Measurements from ENCODE around the gene BNIP5.

BNIP5 gene

DNA sequence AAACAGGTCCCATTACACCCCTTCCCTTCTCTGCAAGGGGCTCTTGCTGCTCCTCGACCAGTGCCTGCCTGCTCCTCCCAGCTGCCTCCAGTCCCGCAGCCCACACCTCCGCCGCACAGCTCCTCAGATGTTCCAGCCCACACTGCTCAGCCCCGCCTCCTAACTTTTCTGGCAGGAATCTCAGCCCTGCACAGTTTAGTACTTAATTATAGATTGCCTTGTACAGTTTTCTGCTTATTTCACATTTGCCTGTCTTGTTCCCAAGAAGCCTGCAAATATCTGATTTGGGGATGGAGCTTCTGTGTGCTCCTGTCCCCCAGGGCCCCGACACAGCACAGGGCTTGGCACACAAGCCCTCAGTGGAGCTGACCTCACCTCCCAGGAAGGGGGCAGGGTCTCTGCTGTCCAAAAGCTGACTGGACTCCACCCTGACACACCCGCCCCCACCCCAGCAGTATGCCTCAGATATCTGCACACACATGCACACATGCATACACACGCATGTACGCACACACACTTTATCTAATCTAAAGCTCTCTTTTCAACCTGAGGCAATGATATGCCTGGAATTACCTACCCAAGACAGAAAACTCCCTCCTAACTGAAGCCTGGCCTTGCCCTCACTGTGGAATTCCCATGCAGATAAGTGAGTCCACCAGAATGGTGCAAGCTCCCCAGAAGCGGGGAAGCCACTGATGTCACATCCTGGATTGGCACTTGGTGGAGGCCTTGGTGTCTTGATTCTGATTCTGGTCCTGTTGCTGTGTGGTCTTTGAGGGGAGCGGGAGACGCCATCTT lies 68.0 kb downstream of the BNIP5 start:
- DNase-seq (ENCODE audit: low read depth) = no peak
- no peak for TF ChIP-seq MYC (IDR thresholded peaks at IDR 0.05; ENCODE audit: low read depth, low read length)
- no peak overlapping the region for H3K4me3 ChIP-seq (ENCODE audit: low read depth, low read length)

DNA sequence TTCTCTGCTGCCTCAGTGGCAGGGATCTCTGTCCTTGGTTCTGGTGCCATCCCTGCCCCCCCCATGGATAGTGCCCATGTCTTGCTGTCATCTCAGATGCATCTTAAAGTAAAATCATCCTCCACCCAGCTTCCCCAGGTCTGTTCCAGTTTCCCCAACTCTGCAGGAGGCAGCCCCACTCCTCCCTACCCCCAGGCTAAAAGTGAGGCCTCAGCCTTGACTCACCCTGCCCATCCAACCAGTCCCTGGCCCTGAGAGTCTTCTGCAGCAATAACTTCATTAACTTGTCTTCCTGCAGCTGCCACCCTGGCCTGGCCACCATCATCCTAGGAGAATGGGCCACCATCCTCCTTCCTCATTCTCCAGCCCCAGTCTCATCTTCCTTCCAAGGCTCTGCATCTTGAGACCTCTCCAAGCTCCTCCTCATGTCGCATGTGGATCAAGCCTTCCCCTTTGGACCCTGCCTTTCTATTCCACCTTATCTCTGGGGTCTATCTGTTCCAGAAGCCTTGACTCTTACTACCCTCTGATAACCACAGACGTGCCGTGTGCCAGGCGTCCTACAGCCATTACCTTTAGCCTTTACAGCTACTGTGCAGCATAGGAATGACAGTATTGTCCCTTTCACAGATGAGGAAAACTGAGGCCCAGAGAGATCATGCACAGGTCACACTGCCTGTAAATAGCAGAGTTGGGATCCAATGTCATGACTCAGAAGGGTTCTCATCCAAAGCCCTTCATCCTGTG lies 68.8 kb downstream of the BNIP5 start:
- DNase-seq (ENCODE audit: low read depth) = no peak
- TF ChIP-seq, protein P1, sequence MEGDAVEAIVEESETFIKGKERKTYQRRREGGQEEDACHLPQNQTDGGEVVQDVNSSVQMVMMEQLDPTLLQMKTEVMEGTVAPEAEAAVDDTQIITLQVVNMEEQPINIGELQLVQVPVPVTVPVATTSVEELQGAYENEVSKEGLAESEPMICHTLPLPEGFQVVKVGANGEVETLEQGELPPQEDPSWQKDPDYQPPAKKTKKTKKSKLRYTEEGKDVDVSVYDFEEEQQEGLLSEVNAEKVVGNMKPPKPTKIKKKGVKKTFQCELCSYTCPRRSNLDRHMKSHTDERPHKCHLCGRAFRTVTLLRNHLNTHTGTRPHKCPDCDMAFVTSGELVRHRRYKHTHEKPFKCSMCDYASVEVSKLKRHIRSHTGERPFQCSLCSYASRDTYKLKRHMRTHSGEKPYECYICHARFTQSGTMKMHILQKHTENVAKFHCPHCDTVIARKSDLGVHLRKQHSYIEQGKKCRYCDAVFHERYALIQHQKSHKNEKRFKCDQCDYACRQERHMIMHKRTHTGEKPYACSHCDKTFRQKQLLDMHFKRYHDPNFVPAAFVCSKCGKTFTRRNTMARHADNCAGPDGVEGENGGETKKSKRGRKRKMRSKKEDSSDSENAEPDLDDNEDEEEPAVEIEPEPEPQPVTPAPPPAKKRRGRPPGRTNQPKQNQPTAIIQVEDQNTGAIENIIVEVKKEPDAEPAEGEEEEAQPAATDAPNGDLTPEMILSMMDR (IDR thresholded peaks at IDR 0.05; ENCODE audit: low read depth, low read length) = no peak
- TF ChIP-seq, protein P2, sequence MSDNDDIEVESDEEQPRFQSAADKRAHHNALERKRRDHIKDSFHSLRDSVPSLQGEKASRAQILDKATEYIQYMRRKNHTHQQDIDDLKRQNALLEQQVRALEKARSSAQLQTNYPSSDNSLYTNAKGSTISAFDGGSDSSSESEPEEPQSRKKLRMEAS (IDR thresholded peaks at IDR 0.05; ENCODE audit: low read depth, low read length) = no peak
- TF ChIP-seq POLR2A (IDR thresholded peaks at IDR 0.05; ENCODE audit: extremely low read depth, insufficient read length) = no peak
- TF ChIP-seq MYC (IDR thresholded peaks at IDR 0.05; ENCODE audit: low read depth, low read length) = no peak

DNA sequence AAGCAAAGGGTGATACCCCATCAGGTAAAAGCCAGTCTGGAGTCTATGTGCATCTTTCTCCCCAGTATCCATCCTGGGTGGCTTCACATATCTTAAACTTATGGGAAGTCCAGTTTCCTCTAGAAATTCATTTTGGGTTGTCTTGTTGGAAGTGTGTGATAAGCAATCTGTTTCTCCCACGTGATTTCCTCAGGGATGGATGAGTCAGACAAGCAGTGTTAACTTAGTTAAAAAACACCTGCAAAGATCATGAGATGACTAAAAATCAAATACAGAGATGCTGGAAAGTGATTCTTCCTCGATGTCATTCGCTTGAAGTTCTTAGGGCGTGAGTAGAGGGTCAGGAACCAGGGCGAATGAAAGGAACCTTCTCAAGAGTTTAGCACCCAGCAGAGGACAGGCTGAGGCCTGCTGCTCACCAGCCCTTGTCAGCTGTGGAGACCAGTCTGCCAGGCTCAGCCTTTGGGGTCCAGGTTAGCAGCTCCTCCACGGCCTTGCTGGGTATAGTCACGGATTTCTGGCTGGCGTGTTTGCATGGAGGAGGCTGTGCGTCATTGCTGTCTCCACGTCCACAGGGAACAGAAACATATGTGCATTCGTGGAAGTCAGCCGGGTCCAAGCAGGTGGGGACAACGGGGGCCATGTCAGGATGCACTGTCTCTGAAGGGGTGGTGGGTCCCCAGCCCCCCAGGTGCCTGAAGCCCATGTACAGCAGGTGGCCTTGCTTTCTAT lies 69.6 kb downstream of the BNIP5 start:
- TF ChIP-seq POLR2A (IDR thresholded peaks at IDR 0.05; ENCODE audit: extremely low read depth, insufficient read length) = no peak
- TF ChIP-seq, protein P2 (IDR thresholded peaks at IDR 0.05; ENCODE audit: low read depth, low read length) = no peak
- TF ChIP-seq, protein P1 (IDR thresholded peaks at IDR 0.05; ENCODE audit: low read depth, low read length) = no peak
- no peak for TF ChIP-seq MYC (IDR thresholded peaks at IDR 0.05; ENCODE audit: low read depth, low read length)
- no peak overlapping the region for H3K4me3 ChIP-seq (ENCODE audit: low read depth, low read length)
- DNase-seq (ENCODE audit: low read depth) = no peak

More for the DNA sequence above, 68.8 kb downstream of the BNIP5 start:
- no peak overlapping the region for H3K4me3 ChIP-seq (ENCODE audit: low read depth, low read length)
